GM19395 (cell line): ENCODE data around the gene ESR2.
"Not testable (repeated sequence)": the region's sequence is repeated elsewhere in the genome, so short reads cannot be mapped to it uniquely, and the experiment has no call there.

Source experiments
- ATAC-seq: cut with Tn5 transposase; IDR thresholded peaks from one replicate; pipeline ENCODE4 v1.9.1; 2021; ENCODE audit warnings: mild to moderate bottlenecking, moderate library complexity; ENCODE audit not compliant: unreplicated experiment

ESR2 gene

DNA sequence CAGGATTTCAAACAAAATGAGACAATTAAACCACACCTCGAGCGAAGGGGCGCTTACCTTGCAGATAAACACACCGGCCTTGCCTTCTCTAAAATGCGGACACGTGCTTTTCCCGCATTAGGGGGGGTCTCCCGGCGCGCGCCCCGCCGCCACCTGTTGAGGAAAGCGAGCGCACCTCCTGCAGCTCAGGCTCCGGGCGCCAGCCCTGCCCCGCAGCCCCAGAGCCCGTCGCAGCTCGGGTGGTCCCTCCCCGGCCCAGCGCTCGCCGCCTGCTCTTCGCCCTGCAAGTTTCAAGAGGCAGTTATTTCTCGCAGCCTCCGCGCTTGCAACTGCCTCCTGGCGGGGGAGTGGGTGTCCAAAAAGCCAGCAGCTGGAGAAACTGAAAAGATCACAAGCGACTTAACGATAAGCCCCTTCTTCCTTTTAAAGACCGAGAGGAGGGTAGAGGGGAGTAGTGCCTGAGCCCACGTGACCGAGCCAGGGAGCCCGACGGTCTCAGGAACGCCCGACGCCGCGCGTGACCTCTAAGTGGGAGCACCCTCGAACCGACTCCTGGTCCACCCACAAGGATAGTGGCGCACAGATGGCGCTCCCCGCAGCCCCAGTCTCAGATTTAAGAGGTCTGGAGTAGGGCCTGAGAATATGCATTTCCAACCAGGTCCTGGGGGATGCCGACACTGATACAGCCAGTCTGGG, at the start of gene ESR2:
ESR2 (minus strand) TSS at position 396 of the 696 bp plus-strand sequence. CDS start 11,386 bp downstream, outside the sequence.
- peak; percentile 44 for ATAC-seq

DNA sequence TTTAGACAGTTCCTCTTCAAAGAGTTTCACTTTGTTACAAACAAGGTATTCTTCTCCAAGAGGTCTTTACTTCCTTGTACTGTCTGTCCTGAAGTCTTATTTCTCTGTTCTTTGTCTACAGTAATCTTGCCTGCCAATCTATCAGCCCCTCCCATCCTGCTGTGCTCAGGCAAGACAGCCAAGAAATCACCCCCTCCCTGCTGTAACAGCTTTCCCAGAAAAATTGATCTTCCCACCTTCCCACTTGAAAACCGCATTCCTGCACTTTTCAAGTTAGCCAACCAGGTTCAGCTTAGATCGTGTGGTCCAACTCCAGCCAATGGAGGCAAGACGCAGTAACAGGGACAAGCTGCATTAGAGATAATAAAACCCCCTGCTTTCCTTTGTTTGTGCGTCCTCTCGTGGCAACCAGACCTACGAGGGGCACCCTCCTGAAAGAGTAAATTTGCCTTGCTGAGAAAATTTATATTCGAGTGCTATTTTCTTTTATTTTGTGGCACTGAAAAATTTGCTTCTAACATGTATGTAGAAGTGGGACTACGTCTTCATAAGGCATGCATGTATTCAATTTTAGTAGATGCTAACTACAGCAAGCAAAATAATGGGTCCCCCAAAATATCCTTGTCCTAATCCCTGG, 46.5 kb upstream of the ESR2 start:
- no peak for ATAC-seq

DNA sequence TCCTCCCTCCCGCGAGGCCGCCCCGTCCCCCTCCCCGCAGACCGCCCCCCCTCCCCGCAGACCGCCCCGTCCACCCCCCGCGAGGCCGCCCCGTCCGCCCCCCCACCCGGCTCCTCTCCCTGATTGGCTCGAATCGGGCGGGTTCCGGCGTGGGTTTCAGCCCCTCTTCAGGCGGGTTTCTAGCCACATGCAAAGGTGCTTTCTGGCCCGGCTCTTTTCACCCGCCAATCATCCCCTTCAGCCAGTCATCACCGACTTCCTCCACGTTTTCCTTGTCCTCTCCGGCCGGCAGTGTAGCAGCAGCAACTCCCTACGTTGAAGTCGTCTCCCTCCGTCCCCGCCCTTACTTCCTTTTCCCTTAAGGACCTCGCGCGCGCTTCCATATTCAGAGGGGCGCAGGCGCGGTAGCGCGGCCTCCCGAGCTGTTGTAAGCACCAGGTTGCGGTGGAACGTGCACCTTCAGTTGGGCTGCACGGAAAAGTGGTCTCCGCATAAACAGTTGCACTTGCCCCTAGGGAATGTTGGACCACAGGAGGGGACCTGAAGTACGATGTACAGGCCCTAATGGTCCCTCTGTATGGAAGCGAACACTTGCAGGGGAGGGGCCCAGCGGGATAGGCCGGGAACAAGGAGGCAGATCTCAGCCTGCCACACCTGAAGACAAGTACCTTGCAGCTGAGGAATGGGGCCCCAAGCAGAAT, 44.6 kb upstream of the ESR2 start:
- peak; percentile 90 for ATAC-seq

GRCh38 chr14:64337888-64338615, 43.9 kb upstream of the ESR2 start:
- peak; percentile 63 for ATAC-seq

DNA sequence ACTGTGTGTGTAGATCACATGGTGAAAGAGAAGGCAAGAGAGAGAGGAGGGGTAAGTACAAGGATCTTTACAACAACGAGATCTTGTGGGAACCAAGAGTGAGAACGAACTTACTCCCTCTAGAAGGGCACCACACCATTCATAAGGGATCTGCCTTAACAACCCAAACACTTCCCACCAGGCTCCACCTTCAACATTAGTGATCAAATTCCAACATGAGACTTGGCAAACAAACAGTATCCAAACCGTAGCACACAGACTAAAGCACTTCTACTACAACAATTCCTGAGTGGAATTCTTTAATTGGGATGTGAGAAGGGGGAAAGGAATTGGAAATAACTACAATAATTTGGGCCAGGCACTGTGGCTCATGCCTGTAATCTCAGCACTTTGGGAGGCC, 35.0 kb upstream of the ESR2 start:
- no peak for ATAC-seq

GRCh38 chr14:64326502-64326901, 32.3 kb upstream of the ESR2 start:
- ATAC-seq, result no peak

GRCh38 chr14:64324895-64325294, 30.7 kb upstream of the ESR2 start:
- ATAC-seq, result no peak

- no peak for ATAC-seq
These were observed 30.3 kb upstream of the ESR2 start for GRCh38 chr14:64324461-64324860.

- not testable (repeated sequence) for ATAC-seq
These were observed 26.2 kb upstream of the ESR2 start for GRCh38 chr14:64320362-64320761.

GRCh38 chr14:64318695-64319094, 24.5 kb upstream of the ESR2 start:
- not testable (repeated sequence) for ATAC-seq

DNA sequence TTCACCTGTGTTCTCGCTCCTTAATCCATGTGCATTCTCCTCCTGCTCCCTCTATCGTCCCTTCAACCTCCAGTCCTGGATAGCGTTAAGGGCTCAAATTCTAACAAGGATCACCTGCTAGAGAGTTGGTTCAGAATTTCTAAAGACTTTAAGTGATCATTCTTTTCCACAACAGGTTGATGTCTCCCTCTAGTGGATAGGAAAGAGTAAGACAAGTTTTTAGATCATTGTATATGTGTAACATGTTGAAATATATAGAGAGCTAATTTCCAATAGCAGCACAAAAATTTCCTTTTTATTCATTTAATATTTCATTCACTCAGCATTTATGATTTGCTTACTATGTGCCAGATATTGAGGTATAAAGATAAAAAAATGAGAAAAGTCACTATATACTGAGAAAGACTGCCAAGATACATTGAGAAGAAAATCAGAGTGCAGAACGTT, 9.3 kb upstream of the ESR2 start:
- ATAC-seq, result no peak

DNA sequence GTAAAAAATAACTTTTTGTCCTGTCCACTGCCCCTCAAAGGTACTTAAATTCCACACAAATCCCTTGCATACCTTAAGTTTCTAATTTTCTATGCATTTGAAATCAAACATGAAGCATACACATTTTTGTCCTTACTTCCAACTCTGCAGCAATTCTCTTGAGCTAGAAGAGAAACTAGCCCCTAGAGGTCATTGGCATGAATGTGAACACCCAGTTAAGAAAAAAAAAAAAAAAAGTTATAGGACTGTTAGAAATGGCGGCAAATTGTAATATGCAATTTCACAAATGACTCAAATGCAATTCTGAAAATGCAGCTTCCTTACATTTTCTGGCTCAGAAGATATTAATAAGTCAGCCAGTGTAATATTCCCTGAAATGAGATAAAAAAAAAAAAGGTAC, 4.6 kb upstream of the ESR2 start:
- ATAC-seq, result no peak

DNA sequence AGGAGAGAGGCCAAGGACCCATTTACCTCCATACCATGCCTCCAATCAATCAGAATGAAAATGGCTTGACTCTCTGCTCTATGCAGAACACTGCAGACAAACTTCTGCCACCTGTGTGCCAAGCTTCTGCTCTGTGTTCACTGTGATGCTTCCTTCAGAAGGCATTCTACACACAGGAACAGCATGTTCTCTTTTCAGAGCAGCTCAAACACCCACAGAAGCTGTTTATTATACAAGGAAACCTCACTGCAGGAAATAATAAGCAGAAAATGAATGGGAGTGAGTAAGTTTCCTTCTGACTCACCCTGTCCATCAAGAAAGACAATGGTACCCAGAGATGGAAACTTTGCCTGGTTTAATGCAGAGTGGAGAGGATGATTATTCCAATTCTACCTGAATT, 2.4 kb upstream of the ESR2 start:
- ATAC-seq, result no peak

DNA sequence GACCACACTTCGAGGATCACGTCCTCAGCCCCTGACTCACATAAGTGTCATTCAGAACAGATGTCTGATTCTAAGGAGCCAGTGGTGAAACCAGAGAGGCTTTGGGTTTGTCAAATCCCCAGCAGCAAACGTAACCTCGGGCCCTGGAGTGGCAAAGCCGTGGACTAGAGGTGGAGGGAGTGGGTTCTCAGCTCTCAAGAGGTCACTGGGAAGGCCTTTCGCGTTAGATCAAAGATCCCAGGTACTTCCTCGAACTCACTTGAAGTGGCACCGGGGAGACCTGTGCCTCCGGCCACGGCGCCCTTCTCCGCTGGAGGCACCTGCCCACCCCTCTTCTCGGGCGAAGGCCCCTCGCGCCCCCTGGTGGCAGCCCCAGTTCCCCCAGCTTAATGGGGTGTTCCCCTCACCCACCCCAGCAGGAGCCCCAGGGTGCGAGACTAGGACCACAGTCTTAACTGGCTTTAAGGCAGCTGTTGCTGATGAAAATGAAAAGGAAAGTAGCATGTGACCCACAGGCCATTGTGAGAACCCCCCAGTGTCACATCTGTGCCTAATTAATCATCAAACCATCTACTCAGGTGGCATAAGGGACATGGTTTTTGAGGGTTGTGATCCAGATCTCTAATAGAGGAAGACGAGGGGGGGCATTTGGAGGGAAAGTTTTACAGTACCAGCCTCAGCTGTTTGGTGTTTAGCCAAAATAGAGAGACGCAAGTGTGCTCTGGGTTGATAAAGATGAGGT, 672 bp upstream of the ESR2 start:
- ATAC-seq, result peak; percentile 76

GRCh38 chr14:64292197-64292596, 2.0 kb downstream of the ESR2 start:
- no peak for ATAC-seq

- ATAC-seq, result no peak
These were observed 4.6 kb downstream of the ESR2 start for GRCh38 chr14:64289571-64289970.

GRCh38 chr14:64281805-64282204, 12.4 kb downstream of the ESR2 start:
- no peak for ATAC-seq

DNA sequence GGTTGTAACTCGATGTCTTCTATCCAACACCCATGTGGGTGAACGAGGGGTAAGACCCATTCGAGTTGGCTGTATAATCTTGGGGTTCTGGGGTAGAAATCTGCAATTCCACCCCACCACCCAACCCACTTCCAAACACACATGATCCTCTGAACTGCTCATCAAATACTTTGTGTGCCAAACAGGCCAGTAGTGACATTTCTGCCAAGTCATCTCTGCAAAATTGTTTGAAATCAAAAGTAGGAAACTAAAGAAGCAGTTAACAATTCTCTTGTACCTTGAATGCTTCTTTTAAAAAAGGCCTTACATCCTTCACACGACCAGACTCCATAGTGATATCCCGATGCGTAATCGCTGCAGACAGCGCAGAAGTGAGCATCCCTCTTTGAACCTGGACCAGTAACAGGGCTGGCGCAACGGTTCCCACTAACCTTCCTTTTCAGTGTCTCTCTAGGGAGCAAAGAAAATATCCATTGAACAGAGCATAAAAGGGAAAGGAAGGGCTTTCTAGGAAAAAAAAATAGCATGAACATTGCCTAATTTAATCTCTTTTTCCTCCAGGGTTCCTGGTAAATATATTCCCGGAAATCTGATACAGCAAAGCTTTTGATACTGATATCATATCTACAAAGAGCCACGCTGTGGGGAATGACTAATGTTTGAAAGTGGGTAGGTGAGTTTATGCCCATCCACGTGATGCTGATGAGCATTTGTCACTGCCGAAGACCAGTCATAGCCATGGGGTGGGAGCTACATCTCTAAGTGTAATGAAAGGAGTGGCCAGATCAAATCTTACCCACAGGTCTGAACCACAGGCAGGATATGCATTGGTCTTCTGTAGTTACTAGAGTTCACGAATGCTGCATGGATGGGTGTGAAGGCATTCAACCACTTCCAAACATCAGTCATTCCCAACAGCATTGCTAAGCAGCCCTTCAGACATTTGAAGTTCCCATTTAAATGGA, 14.2 kb downstream of the ESR2 start:
- no peak for ATAC-seq

DNA sequence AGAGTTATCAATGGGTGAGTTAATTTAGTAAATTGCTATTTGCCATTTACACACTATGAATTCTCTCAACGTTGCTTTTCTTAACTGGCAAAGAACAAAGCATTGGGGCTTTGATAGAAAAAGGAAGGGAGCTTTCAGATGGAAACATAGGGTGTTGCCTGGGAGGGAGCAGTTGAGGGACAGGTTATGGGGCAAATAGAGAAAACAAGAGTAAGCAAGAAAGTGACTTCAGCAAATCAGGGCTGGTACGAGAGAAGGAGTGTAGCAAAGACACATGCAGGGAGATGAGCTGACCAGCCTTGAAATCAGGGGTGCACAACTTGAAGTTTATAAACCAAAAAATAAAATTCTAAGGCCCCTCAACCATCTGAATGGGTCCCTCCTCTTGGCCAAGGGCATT, 15.7 kb downstream of the ESR2 start:
- ATAC-seq, result no peak
